GM21447 (cell line): ENCODE data around the gene COPS7A.
A peak's percentile ranks its signal among the peaks of the same experiment; 100 is the strongest.

Source experiments
- ATAC-seq: cut with Tn5 transposase; IDR thresholded peaks from one replicate; pipeline ENCODE4 v1.9.1; 2021; ENCODE audit not compliant: unreplicated experiment

The COPS7A gene

GRCh38 chr12:6750506-6750905, 26.7 kb downstream of the COPS7A start:
- no peak for ATAC-seq

GRCh38 chr12:6751767-6752166, 27.9 kb downstream of the COPS7A start:
- ATAC-seq: no peak

- ATAC-seq: no peak
Measured at GRCh38 chr12:6752167-6752920, 28.5 kb downstream of the COPS7A start.

GRCh38 chr12:6752921-6753771, 29.3 kb downstream of the COPS7A start, which contains the start of gene MLF2:
Gene MLF2, minus strand, starts transcription at chr12:6753141. Its CDS starts 807 bp downstream, at chr12:6752334.
- ATAC-seq: peak; percentile 92

GRCh38 chr12:6753772-6754356, 30.0 kb downstream of the COPS7A start:
- ATAC-seq: no peak

GRCh38 chr12:6754411-6754810, 30.6 kb downstream of the COPS7A start:
- ATAC-seq: no peak

GRCh38 chr12:6757028-6757690, 33.3 kb downstream of the COPS7A start:
- ATAC-seq: no peak

- no peak for ATAC-seq
Measured at GRCh38 chr12:6758506-6759095, 34.8 kb downstream of the COPS7A start.

- ATAC-seq: no peak
Measured at GRCh38 chr12:6759741-6760140, 35.9 kb downstream of the COPS7A start.

- ATAC-seq: no peak
Measured at GRCh38 chr12:6763380-6763779, 39.5 kb downstream of the COPS7A start.

- ATAC-seq: peak; percentile 78
Measured at GRCh38 chr12:6764011-6764828, 40.4 kb downstream of the COPS7A start.

GRCh38 chr12:6765048-6765633, 41.3 kb downstream of the COPS7A start:
- ATAC-seq: no peak

GRCh38 chr12:6765634-6766581, 42.1 kb downstream of the COPS7A start, which contains the start of gene PTMS:
Gene PTMS, plus strand, starts transcription at chr12:6766363. Its CDS starts 343 bp downstream, at chr12:6766706.
- no peak for ATAC-seq

GRCh38 chr12:6766651-6767349, 43.0 kb downstream of the COPS7A start:
- ATAC-seq: peak; percentile 35

- ATAC-seq: no peak
Measured at GRCh38 chr12:6767353-6768319, 43.8 kb downstream of the COPS7A start.

- ATAC-seq: no peak
Measured at GRCh38 chr12:6768437-6768914, 44.6 kb downstream of the COPS7A start.
